Thyroid gland (tissue), 4 donors: ENCODE data around the gene SLC29A2.

Experiments used
- CTCF ChIP-seq, 6 experiments: fragments of 200-600 bp in 3 of 6; fragments of 450-650 bp in 3 of 6; sonication (generic) in 3 of 6; IDR thresholded peaks; one replicate each; pipeline ENCODE4 v1.5.1; 2016 to 2019; ENCODE audit warnings: antibody characterized with exemption in 6 of 6, mild to moderate bottlenecking in 2 of 6, inconsistent platforms in 1 of 6, moderate library complexity in 1 of 6
- POLR2A ChIP-seq, 2 donors: fragments of 450-650 bp; IDR thresholded peaks; one replicate each; pipeline ENCODE4 v1.6.1; 2017; ENCODE audit warnings: antibody characterized with exemption in 2 of 2, mild to moderate bottlenecking in 2 of 2, moderate library complexity in 1 of 2

- TF ChIP-seq POLR2A (IDR thresholded peaks at IDR 0.05) = no peak
- no peak for TF ChIP-seq CTCF (IDR thresholded peaks at IDR 0.05)
Observed at GRCh38 chr11:66323684-66324083, 47.9 kb downstream of the SLC29A2 start.
